ENCODE results near the gene SCRT2.

Gene SCRT2

DNA sequence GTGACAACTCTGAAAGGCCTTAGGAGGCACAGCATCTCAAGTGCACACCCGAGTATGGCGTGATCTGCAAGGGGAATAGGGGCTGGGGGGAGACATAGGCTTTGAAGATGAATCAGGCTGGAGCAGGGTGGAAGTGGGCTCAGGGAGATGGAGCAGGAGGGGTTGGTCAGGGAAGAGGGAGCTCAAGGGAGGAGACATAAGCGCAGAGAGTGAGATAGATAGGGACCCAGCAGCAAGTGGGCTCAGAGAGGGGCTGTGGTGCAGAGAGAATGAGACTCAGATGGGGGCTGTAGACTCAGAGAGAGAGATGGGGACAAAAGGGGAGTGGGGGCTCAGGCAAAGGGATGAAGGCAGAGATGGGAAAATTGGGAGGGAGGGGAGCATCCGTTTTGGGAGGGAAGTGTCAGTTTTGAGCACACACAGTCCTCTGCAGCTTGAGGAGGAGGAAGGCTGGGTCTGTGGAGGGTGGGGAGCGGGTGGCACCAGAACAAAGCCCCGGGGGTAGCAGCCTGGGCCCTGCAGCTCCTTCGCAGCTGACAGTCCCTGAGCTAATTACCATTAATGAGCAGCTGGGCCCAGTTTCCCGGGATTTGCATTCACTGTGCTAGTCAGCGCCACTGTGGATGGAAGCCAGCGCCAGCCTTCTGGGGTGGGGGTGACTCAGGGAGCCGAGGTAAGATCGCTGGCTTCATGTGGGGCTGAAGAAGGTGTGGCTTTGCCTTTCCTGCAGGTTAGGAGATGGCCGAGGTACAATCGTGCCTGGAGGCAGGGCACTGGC, 41.3 kb downstream of the SCRT2 start:
- DNase-seq (ENCODE audit: low read depth) = no peak

DNA sequence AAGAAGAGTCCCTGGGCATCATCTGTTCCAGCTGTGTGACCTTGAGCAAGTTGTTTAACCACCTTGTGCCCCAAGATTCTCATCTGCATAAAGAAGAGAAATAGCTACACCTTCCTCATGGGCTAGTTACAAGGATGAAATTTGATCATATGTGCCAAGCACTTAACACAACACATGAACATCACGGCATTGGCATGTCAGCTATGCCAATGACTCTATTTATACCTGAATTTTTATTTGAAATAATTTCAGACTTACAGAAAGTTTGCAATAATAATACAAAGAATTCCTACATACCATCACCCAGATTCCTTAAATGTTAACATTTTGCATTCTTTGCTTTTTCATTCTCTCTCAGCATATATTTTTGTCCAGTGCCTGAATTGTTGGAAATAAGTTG, 44.5 kb downstream of the SCRT2 start:
- peak; percentile 30 for DNase-seq (ENCODE audit: low read depth)

- DNase-seq (ENCODE audit: low read depth) = no peak
These were observed 49.0 kb downstream of the SCRT2 start for GRCh38 chr20:626579-626978.

- no peak for DNase-seq (ENCODE audit: low read depth)
These were observed 50.2 kb downstream of the SCRT2 start for GRCh38 chr20:625360-625932.

DNA sequence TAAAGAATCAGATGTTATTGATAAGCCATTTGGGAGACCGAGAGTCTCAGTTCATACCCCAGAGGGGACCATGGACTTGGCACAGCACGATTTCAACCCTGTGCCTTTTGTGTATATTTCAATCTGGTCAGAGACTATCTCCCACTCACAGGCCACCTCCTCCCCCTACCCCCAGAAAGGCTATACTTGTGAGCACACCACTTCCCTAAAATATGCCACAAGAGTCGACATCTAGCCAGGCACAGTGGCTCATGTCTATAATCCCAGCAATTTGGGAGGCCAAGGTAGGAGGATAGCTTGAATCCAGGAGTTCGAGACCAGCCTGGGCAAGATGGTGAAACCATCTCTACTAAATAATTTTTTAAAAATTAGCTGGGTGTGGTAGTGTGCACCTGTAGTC, 51.9 kb downstream of the SCRT2 start:
- no peak for DNase-seq (ENCODE audit: low read depth)

GRCh38 chr20:623021-623420, 52.6 kb downstream of the SCRT2 start:
- DNase-seq (ENCODE audit: low read depth) = no peak

- DNase-seq (ENCODE audit: low read depth) = no peak
These were observed 53.4 kb downstream of the SCRT2 start for GRCh38 chr20:622161-622560.

GRCh38 chr20:621125-621756, 54.4 kb downstream of the SCRT2 start:
- DNase-seq (ENCODE audit: low read depth) = peak; percentile 51

DNA sequence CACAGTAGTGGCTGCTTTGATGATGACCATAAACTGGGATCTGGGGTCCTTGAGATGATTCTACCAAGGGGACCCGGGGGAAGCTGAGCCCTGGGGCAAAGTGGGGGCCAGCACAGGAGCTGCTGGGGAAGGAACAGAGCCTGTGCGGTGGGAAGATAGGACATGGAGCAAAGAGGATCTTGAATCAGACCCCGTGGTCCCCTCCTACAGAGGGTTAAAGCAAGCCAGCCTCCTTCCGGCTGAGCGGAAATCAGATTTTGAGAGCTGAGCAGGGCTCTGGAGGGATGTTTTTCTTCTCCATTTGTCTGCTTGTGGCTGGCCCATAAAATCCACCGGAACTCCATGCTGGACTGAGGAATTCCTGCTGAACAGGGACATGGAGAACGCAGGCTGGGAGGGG, 55.4 kb downstream of the SCRT2 start:
- peak; percentile 7 for DNase-seq (ENCODE audit: low read depth)

GRCh38 chr20:618980-619379, 56.6 kb downstream of the SCRT2 start:
- DNase-seq (ENCODE audit: low read depth) = no peak

DNA sequence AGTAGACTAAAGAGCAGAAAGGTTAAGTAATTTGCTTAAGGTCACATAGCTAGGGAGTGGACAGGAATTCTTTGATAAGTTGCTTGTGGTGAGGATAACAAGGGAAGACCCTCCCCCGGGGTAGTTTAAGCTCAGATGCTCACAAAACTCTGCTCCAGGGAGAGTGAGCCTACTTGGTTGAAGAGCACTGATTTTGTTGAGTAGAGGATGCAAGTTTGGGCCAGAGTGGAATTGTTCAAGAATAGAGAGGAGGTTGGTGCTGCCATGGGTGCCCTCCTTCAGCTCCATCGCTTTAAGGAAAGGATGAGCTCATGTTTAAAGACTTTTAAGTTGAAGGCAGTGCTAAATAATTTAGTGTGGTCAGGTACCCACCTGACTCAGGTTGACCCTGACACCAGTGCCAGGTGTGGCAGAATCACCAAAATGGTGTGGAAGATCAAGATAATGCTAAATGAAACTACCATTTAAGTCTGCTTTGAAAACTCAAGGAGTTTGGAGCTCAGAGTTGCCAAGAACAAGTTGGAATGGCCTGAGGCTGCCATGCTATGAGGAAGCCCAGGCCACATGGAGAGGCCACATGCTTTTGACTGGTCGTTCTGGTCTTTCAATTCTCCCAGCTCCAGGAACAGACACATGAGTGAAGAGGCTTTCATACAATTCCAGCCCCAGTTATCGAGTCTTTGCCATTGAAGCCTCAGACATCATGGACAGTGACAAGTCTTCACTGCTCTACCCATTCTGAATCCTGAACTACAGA, 57.5 kb downstream of the SCRT2 start:
- no peak for DNase-seq (ENCODE audit: low read depth)

- no peak for DNase-seq (ENCODE audit: low read depth)
These were observed 60.1 kb downstream of the SCRT2 start for GRCh38 chr20:615514-615913.

- no peak for DNase-seq (ENCODE audit: low read depth)
These were observed 63.8 kb downstream of the SCRT2 start for GRCh38 chr20:611843-612185.

Measured in EH (cell line).